Calu3 (cell line): ENCODE results near the gene MCM3. TPM values are rescaled to one million over a fixed set of nuclear protein-coding genes. Genes with fewer than 3 reads are reported as not detected.

Experiments used
- BruUV-seq: library from RNA; stranded (reverse); fragments of 400-500 nt; replicated peaks from 2 replicates; lab custom pipeline; 2021; lab: Mats Ljungman, UMichigan
- CTCF ChIA-PET: fragments of 300-600 bp; sonication (Branson Sonifier 250); formaldehyde crosslinking; loops from one replicate; lab custom pipeline; 2022; ENCODE audit warnings: antibody characterized with exemption; lab: Charles Lee
- DNase-seq: peaks from one replicate; pipeline ENCODE4 v3.0.0; 2022
- H3K27ac Mint-ChIP-seq: one replicate; pipeline ENCODE4 v1.8.0; 2022; ENCODE audit warnings: mixed read lengths; ENCODE audit not compliant: unreplicated experiment
- H3K27me3 Mint-ChIP-seq: one replicate; pipeline ENCODE4 v1.8.0; 2022; ENCODE audit warnings: mixed read lengths; ENCODE audit not compliant: unreplicated experiment
- H3K36me3 Mint-ChIP-seq: one replicate; pipeline ENCODE4 v1.8.0; 2022; ENCODE audit warnings: mild to moderate bottlenecking, moderate library complexity, mixed read lengths; ENCODE audit not compliant: insufficient read depth, unreplicated experiment
- H3K4me1 Mint-ChIP-seq: one replicate; pipeline ENCODE4 v1.8.0; 2022; ENCODE audit warnings: mild to moderate bottlenecking, low read depth, mixed read lengths; ENCODE audit not compliant: unreplicated experiment
- H3K4me3 Mint-ChIP-seq: one replicate; pipeline ENCODE4 v1.8.0; 2022; ENCODE audit warnings: mild to moderate bottlenecking, low read depth, moderate library complexity, mixed read lengths; ENCODE audit not compliant: unreplicated experiment
- H3K9me3 Mint-ChIP-seq: one replicate; pipeline ENCODE4 v1.8.0; 2022; ENCODE audit warnings: low read depth, mixed read lengths; ENCODE audit not compliant: unreplicated experiment
- CTCF ChIP-seq: fragments of 200-600 bp; IDR thresholded peaks from one replicate; pipeline ENCODE4 v1.8.0; 2022; ENCODE audit warnings: antibody characterized with exemption; ENCODE audit not compliant: unreplicated experiment
- intact Hi-C: fragments of 100-400 bp; cut with micrococcal nuclease; formaldehyde crosslinking; loops from one replicate; pipeline ENCODE4 v1.10.0; 2022; ENCODE audit not compliant: unreplicated experiment
- total RNA-seq: library from RNA; stranded (reverse); gene quantifications from 2 replicates; pipeline ENCODE4 v1.2.3, GENCODE V29; 2022

The MCM3 gene
- total RNA-seq, 1 experiment from 2014 or later = 117 TPM

DNA sequence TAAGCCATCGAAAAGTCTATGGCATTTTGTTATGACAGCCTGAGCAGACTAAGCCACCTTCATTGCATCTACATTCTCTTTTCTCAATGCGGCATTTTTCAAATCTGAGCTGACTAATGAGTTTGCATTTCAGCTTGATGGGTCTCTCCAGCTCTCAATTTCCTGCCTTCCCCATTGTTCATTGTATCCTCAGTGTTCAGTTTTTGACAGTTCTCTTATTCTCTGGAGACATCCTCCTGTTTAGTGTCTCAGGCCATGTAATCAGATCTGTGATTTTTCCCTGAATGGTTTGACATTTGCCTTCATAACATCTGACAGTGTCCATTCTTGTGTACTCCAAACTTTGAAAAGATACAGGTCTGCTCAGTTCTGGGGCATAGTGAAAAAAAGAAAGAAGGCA is 27.9 kb upstream of the MCM3 start:
- no peak for TF ChIP-seq CTCF
- Mint-ChIP-seq H3K4me3 (no peak overlapping the region), H3K27ac (no peak overlapping the region), H3K9me3 (no peaks in the 10 kb centered on the region), H3K4me1 (peaks cover 21% of the 10 kb centered on the region), H3K36me3 (peaks cover 5% of the 10 kb centered on the region), H3K27me3 (no peaks in the 10 kb centered on the region)
- no peak for DNase-seq
- intact Hi-C loops = no loop called here
- BruUV-seq = no TSS peak
- CTCF ChIA-PET = no interaction called here

DNA sequence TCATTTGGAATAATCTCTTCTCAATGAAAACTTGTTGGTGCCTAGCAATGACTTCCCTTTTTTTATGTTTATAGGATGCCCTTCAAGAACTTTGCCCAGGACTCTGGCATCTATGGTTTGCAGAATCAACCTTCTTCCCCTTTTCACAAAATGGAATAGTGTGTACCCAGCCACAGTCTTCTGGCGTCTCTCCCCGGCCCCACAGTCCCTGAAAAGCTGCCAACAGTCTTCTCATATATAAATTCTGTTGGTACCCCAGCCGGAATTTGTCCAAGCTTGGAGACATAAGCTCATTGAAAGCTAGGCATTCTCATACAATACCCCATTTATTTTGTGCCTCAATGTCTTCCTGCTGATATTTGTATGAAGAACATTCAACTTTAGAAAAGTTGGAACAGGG is 26.4 kb upstream of the MCM3 start:
- intact Hi-C loops = no loop called here
- no peaks in the 10 kb centered on the region for H3K9me3 Mint-ChIP-seq
- no peak overlapping the region for H3K27ac Mint-ChIP-seq
- H3K4me1 Mint-ChIP-seq = peaks cover 28% of the 10 kb centered on the region
- H3K36me3 Mint-ChIP-seq = peaks cover 5% of the 10 kb centered on the region
- no peak overlapping the region for H3K4me3 Mint-ChIP-seq
- H3K27me3 Mint-ChIP-seq = no peaks in the 10 kb centered on the region
- CTCF ChIA-PET = interaction anchor here (1.1 kb wide), 1 partner anchor 79 kb away, joined by 3 read pairs; no protein-coding TSS in a partner anchor
- no peak for DNase-seq
- no peak for TF ChIP-seq CTCF
- BruUV-seq = no TSS peak

- no peak overlapping the region for H3K4me3 Mint-ChIP-seq
- peaks cover 54% of the 10 kb centered on the region for H3K4me1 Mint-ChIP-seq
- no peak overlapping the region for H3K27ac Mint-ChIP-seq
- H3K9me3 Mint-ChIP-seq = no peaks in the 10 kb centered on the region
- CTCF ChIA-PET = interaction anchor here (0.6 kb wide), 1 partner anchor 1420 kb away, joined by 3 read pairs; no protein-coding TSS in a partner anchor
- H3K27me3 Mint-ChIP-seq = no peaks in the 10 kb centered on the region
- intact Hi-C loops = loop anchor here (5.0 kb wide), 1 partner anchor 54 kb away; the partner anchor contains the start of gene PAQR8
- no peak for TF ChIP-seq CTCF
- DNase-seq = no peak
- no TSS peak for BruUV-seq
- H3K36me3 Mint-ChIP-seq = peaks cover 2% of the 10 kb centered on the region
Measured at GRCh38 chr6:52307900-52308372, 23.4 kb upstream of the MCM3 start.

DNA sequence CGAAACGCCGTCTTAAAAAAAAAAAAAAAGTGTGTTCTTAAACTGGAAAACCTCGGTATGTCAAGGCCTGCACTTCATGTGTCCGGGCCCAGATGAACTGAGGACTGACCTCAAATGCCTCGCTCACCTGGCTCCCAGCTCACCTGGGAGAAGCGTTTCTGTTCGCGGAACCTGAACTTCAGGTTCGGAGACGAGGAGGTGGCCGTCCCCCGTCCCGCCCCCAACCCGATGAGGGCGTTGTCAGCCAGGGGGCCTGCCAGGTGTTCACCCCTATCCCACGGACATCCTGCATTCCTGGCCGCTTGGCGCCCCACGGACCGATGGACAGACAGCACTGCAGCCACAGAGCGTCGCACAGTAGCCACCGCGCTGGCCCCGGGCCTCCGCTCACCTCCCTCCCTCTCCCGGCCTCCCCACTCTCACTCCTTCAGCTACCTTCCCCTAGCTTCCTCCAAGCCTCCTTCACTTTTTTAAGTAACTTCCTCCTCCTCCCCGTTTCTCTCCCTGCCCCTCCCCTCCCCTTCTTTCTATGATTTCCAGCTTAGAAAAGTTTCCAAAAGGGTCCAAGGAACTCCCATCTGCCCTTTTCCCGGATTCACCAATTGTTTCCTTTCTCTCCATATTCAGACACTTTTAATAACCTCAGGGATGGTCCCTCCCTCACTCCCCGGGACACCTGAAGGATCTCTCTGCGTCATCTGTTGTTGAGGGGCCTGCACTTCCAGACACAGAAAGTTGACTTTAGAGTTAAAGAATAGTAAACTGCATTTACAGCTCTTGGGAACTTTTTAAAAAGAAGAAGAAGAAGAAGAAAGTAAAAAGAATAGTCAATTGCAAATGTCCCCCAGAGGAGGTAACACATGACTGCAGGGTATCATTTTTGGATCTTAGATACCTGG is 22.7 kb upstream of the MCM3 start:
- Mint-ChIP-seq H3K27me3 (no peaks in the 10 kb centered on the region), H3K9me3 (no peaks in the 10 kb centered on the region), H3K27ac (no peak overlapping the region), H3K4me3 (no peak overlapping the region), H3K4me1 (peaks cover 48% of the 10 kb centered on the region), H3K36me3 (no peaks in the 10 kb centered on the region)
- intact Hi-C loops = loop anchor here (5.0 kb wide), 1 partner anchor 55 kb away; the partner anchor contains the start of gene PAQR8
- TF ChIP-seq CTCF = no peak
- CTCF ChIA-PET = interaction anchor here (0.6 kb wide), 1 partner anchor 1421 kb away, joined by 3 read pairs; no protein-coding TSS in a partner anchor
- no peak for DNase-seq
- BruUV-seq = no TSS peak
